Mesendoderm (in vitro differentiated cells): ENCODE measurements around the gene RXRA.

Experiments
- DNase-seq: peaks from one replicate; pipeline ENCODE4 v3.0.0; 2013
- H2AK5ac ChIP-seq: 2 replicates; pipeline ENCODE4 v1.6.1; 2013; ENCODE audit warnings: low read length, inconsistent platforms
- H2BK120ac ChIP-seq: 2 replicates; pipeline ENCODE4 v1.6.1; 2013; ENCODE audit warnings: low read depth, mild to moderate bottlenecking, low read length, moderate library complexity, mixed read lengths
- H2BK15ac ChIP-seq: replicated peaks from 2 replicates; pipeline ENCODE4 v1.6.1; 2013; ENCODE audit warnings: low read depth, mild to moderate bottlenecking, moderate library complexity
- H2BK5ac ChIP-seq: 2 replicates; pipeline ENCODE4 v1.6.1; 2013; ENCODE audit warnings: low read length, inconsistent platforms
- H3K18ac ChIP-seq: 2 replicates; pipeline ENCODE4 v1.6.1; 2013; ENCODE audit warnings: mild to moderate bottlenecking, low read length, mixed read lengths
- H3K23ac ChIP-seq: one replicate; pipeline ENCODE4 v1.6.1; 2013; ENCODE audit warnings: low read length
- H3K27ac ChIP-seq: 2 replicates; pipeline ENCODE4 v1.5.1; 2013; ENCODE audit warnings: low read depth, mild to moderate bottlenecking, inconsistent platforms, low read length, moderate library complexity
- H3K27me3 ChIP-seq: 2 replicates; pipeline ENCODE4 v1.6.1; 2013; ENCODE audit warnings: low read length, control low read depth, mild to moderate bottlenecking, inconsistent platforms; ENCODE audit not compliant: insufficient read depth, poor library complexity
- H3K36me3 ChIP-seq: 2 replicates; pipeline ENCODE4 v1.6.1; 2013; ENCODE audit warnings: low read length, inconsistent platforms; ENCODE audit not compliant: control insufficient read depth, insufficient read depth
- H3K4ac ChIP-seq: one replicate; pipeline ENCODE4 v1.6.1; 2013; ENCODE audit warnings: low read depth, mild to moderate bottlenecking, low read length, moderate library complexity
- H3K4me1 ChIP-seq: 2 replicates; pipeline ENCODE4 v1.6.1; 2013; ENCODE audit warnings: low read depth, low read length, inconsistent platforms; ENCODE audit not compliant: control insufficient read depth
- H3K4me2 ChIP-seq: 2 replicates; pipeline ENCODE4 v1.6.1; 2013; ENCODE audit warnings: low read length
- H3K4me3 ChIP-seq: 2 replicates; pipeline ENCODE4 v1.5.1; 2013; ENCODE audit warnings: mild to moderate bottlenecking, low read length
- H3K56ac ChIP-seq: one replicate; pipeline ENCODE4 v1.6.1; 2013; ENCODE audit warnings: low read length
- H3K79me1 ChIP-seq: 2 replicates; pipeline ENCODE4 v1.6.1; 2013; ENCODE audit warnings: low read length, inconsistent platforms
- H3K79me2 ChIP-seq: 2 replicates; pipeline ENCODE4 v1.6.1; 2013; ENCODE audit warnings: mild to moderate bottlenecking, low read length; ENCODE audit not compliant: control insufficient read depth, insufficient read depth
- H3K9ac ChIP-seq: 2 replicates; pipeline ENCODE4 v1.6.1; 2013; ENCODE audit warnings: low read length, inconsistent platforms
- H4K5ac ChIP-seq: one replicate; pipeline ENCODE4 v1.6.1; 2013; ENCODE audit warnings: low read length
- H4K8ac ChIP-seq: one replicate; pipeline ENCODE4 v1.6.1; 2013; ENCODE audit warnings: low read depth, mild to moderate bottlenecking, control low read depth, low read length, moderate library complexity
- WGBS: extraction: QIAGEN DNeasy Blood & Tissue Kit; methylation state at CpG from one replicate; pipeline ENCODE4 v1.1.7; 2013; ENCODE audit warnings: low lambda C conversion rate, missing lambda C conversion rate; ENCODE audit not compliant: insufficient coverage; ENCODE audit errors: extremely low coverage; 5-methylcytosine and 5-hydroxymethylcytosine counted together

RXRA gene

GRCh38 chr9:134423166-134423565 is 96.9 kb downstream of the RXRA start:
- no peak overlapping the region for H3K4ac ChIP-seq
- H2AK5ac ChIP-seq = no peak overlapping the region
- H3K27ac ChIP-seq = no peak overlapping the region
- no peak overlapping the region for H3K23ac ChIP-seq
- no peak for DNase-seq
- no peaks in the 10 kb centered on the region for H3K36me3 ChIP-seq
- WGBS = no CpG with 5 or more reads among the region's 15 CpGs
- no peak overlapping the region for H3K56ac ChIP-seq
- no peak overlapping the region for H3K4me3 ChIP-seq
- no peak overlapping the region for H2BK15ac ChIP-seq
- H3K4me2 ChIP-seq = no peak overlapping the region
- H3K4me1 ChIP-seq = no peaks in the 10 kb centered on the region
- H3K79me2 ChIP-seq = no peaks in the 10 kb centered on the region
- H4K8ac ChIP-seq = no peak overlapping the region
- no peak overlapping the region for H3K9ac ChIP-seq
- H3K18ac ChIP-seq = no peak overlapping the region
- H3K27me3 ChIP-seq = no peaks in the 10 kb centered on the region
- no peak overlapping the region for H4K5ac ChIP-seq
- no peak overlapping the region for H2BK120ac ChIP-seq
- H3K79me1 ChIP-seq = no peaks in the 10 kb centered on the region
- H2BK5ac ChIP-seq = no peak overlapping the region

- Histone ChIP-seq H3K4ac (no peak overlapping the region), H2BK120ac (no peak overlapping the region), H3K23ac (no peak overlapping the region), H3K27ac (no peak overlapping the region), H4K8ac (no peak overlapping the region), H2BK15ac (no peak overlapping the region), H2BK5ac (no peak overlapping the region), H3K4me2 (no peak overlapping the region), H3K4me1 (no peaks in the 10 kb centered on the region), H3K9ac (no peak overlapping the region), H3K18ac (no peak overlapping the region), H3K79me2 (no peaks in the 10 kb centered on the region), H3K79me1 (no peaks in the 10 kb centered on the region), H3K4me3 (no peak overlapping the region), H2AK5ac (no peak overlapping the region), H3K27me3 (no peaks in the 10 kb centered on the region), H4K5ac (no peak overlapping the region), H3K56ac (no peak overlapping the region), H3K36me3 (no peaks in the 10 kb centered on the region)
- DNase-seq = no peak
- no CpG with 5 or more reads among the region's 15 CpGs for WGBS
Measured at GRCh38 chr9:134423749-134424148, 97.5 kb downstream of the RXRA start.

GRCh38 chr9:134424818-134425217 is 98.6 kb downstream of the RXRA start:
- no peak overlapping the region for H3K27ac ChIP-seq
- H2AK5ac ChIP-seq = no peak overlapping the region
- no peak for DNase-seq
- no peak overlapping the region for H4K5ac ChIP-seq
- no peak overlapping the region for H3K9ac ChIP-seq
- no peaks in the 10 kb centered on the region for H3K4me1 ChIP-seq
- H3K18ac ChIP-seq = no peak overlapping the region
- no peak overlapping the region for H2BK120ac ChIP-seq
- H2BK5ac ChIP-seq = no peak overlapping the region
- no peak overlapping the region for H3K4me2 ChIP-seq
- WGBS = no CpG with 5 or more reads among the region's 9 CpGs
- H3K79me1 ChIP-seq = no peaks in the 10 kb centered on the region
- no peaks in the 10 kb centered on the region for H3K27me3 ChIP-seq
- H3K56ac ChIP-seq = no peak overlapping the region
- no peak overlapping the region for H3K4me3 ChIP-seq
- H3K36me3 ChIP-seq = no peaks in the 10 kb centered on the region
- no peak overlapping the region for H2BK15ac ChIP-seq
- no peaks in the 10 kb centered on the region for H3K79me2 ChIP-seq
- no peak overlapping the region for H3K4ac ChIP-seq
- no peak overlapping the region for H4K8ac ChIP-seq
- no peak overlapping the region for H3K23ac ChIP-seq

- DNase-seq = no peak
- Histone ChIP-seq H3K4me1 (no peaks in the 10 kb centered on the region), H3K4ac (no peak overlapping the region), H3K4me2 (no peak overlapping the region), H3K18ac (no peak overlapping the region), H3K79me2 (no peaks in the 10 kb centered on the region), H3K79me1 (no peaks in the 10 kb centered on the region), H3K9ac (no peak overlapping the region), H4K8ac (no peak overlapping the region), H2BK5ac (no peak overlapping the region), H3K23ac (no peak overlapping the region), H3K56ac (no peak overlapping the region), H2AK5ac (no peak overlapping the region), H3K4me3 (no peak overlapping the region), H3K27ac (no peak overlapping the region), H3K36me3 (no peaks in the 10 kb centered on the region), H3K27me3 (no peaks in the 10 kb centered on the region), H2BK15ac (no peak overlapping the region), H2BK120ac (no peak overlapping the region), H4K5ac (no peak overlapping the region)
- WGBS = no CpG with 5 or more reads among the region's 9 CpGs
Measured at GRCh38 chr9:134425401-134425800, 99.1 kb downstream of the RXRA start.

GRCh38 chr9:134425812-134426211 is 99.6 kb downstream of the RXRA start:
- no peak overlapping the region for H2BK5ac ChIP-seq

GRCh38 chr9:134426436-134426835 is 100.2 kb downstream of the RXRA start:
- Histone ChIP-seq H3K4me2 (no peak overlapping the region), H2AK5ac (no peak overlapping the region), H3K79me2 (no peaks in the 10 kb centered on the region), H3K4me1 (no peaks in the 10 kb centered on the region), H3K4me3 (no peak overlapping the region), H2BK5ac (no peak overlapping the region), H2BK15ac (no peak overlapping the region), H3K36me3 (no peaks in the 10 kb centered on the region), H2BK120ac (no peak overlapping the region), H3K56ac (no peak overlapping the region), H3K27me3 (no peaks in the 10 kb centered on the region), H4K8ac (no peak overlapping the region), H3K9ac (no peak overlapping the region), H3K79me1 (no peaks in the 10 kb centered on the region), H4K5ac (no peak overlapping the region), H3K4ac (no peak overlapping the region), H3K23ac (no peak overlapping the region), H3K18ac (no peak overlapping the region), H3K27ac (no peak overlapping the region)
- no peak for DNase-seq
- WGBS = no CpG with 5 or more reads among the region's 15 CpGs

More at GRCh38 chr9:134425812-134426211, 99.6 kb downstream of the RXRA start:
- Histone ChIP-seq H3K18ac (no peak overlapping the region), H2BK120ac (no peak overlapping the region), H3K79me1 (no peaks in the 10 kb centered on the region), H3K36me3 (no peaks in the 10 kb centered on the region), H3K79me2 (no peaks in the 10 kb centered on the region), H3K4me3 (no peak overlapping the region), H4K5ac (no peak overlapping the region), H3K27me3 (no peaks in the 10 kb centered on the region), H2AK5ac (no peak overlapping the region), H3K4me2 (no peak overlapping the region), H2BK15ac (no peak overlapping the region), H4K8ac (no peak overlapping the region), H3K56ac (no peak overlapping the region), H3K23ac (no peak overlapping the region), H3K27ac (no peak overlapping the region), H3K9ac (no peak overlapping the region), H3K4me1 (no peaks in the 10 kb centered on the region), H3K4ac (no peak overlapping the region)
- no peak for DNase-seq
- WGBS = no CpG with 5 or more reads among the region's 9 CpGs
